Fibroblast of lung (primary cell): ENCODE data around the gene CNIH1. TPM values are rescaled to one million over a fixed set of nuclear protein-coding genes. Genes with fewer than 3 reads are reported as not detected.

Experiments used
- DNase-seq, 2 donors: peaks; one replicate each; pipeline versions ENCODE4 v3.0.0 to v3.0.0-alpha.2; 2010; ENCODE audit warnings: low read depth in 2 of 2
- H2AFZ ChIP-seq: 2 replicates; pipeline ENCODE4 v1.5.1; 2012; ENCODE audit warnings: low read length, control low read depth, inconsistent platforms
- H3K27ac ChIP-seq: 2 replicates; pipeline ENCODE4 v1.5.1; 2011; ENCODE audit warnings: low read length, control low read depth; ENCODE audit not compliant: insufficient read depth
- H3K27me3 ChIP-seq: 2 replicates; pipeline ENCODE4 v1.5.1; 2011; ENCODE audit warnings: mild to moderate bottlenecking, low read length; ENCODE audit not compliant: control insufficient read depth, insufficient read depth
- H3K36me3 ChIP-seq: 2 replicates; pipeline ENCODE4 v1.5.1; 2011; ENCODE audit warnings: low read length; ENCODE audit not compliant: control insufficient read depth, insufficient read depth
- H3K4me1 ChIP-seq: 2 replicates; pipeline ENCODE4 v1.5.1; 2011; ENCODE audit warnings: low read length; ENCODE audit not compliant: control insufficient read depth, insufficient read depth; ENCODE audit errors: extremely low read depth
- H3K4me2 ChIP-seq: 2 replicates; pipeline ENCODE4 v1.5.1; 2011; ENCODE audit warnings: low read length, control low read depth; ENCODE audit not compliant: insufficient read depth; ENCODE audit errors: extremely low read depth
- H3K4me3 ChIP-seq, 4 experiments: fragments of 200-600 bp in 1 of 4; sonication (generic) in 1 of 4; replicated peaks in 1 of 4; 2 replicates each; pipeline ENCODE4 v1.5.1; 2011 to 2016; ENCODE audit warnings: low read length in 4 of 4, low read depth in 3 of 4, mild to moderate bottlenecking in 3 of 4, control low read depth in 2 of 4, inconsistent platforms in 1 of 4, mixed read lengths in 1 of 4; ENCODE audit not compliant: insufficient read depth in 1 of 4; ENCODE audit errors: control extremely low read depth in 1 of 4
- H3K79me2 ChIP-seq: 2 replicates; pipeline ENCODE4 v1.5.1; 2012; ENCODE audit warnings: mild to moderate bottlenecking, low read length, inconsistent platforms; ENCODE audit not compliant: control insufficient read depth, insufficient read depth
- H3K9ac ChIP-seq: 2 replicates; pipeline ENCODE4 v1.5.1; 2011; ENCODE audit warnings: mild to moderate bottlenecking, low read length, control low read depth; ENCODE audit not compliant: insufficient read depth
- H3K9me3 ChIP-seq: 2 replicates; pipeline ENCODE4 v1.5.1; 2012; ENCODE audit warnings: low read depth, low read length; ENCODE audit not compliant: control insufficient read depth, insufficient read depth
- H4K20me1 ChIP-seq: 2 replicates; pipeline ENCODE4 v1.5.1; 2011; ENCODE audit warnings: low read length; ENCODE audit not compliant: control insufficient read depth, insufficient read depth; ENCODE audit errors: extremely low read depth
- CTCF ChIP-seq, 2 donors: IDR thresholded peaks in 1 of 2; conservative IDR thresholded peaks in 1 of 2; 1 replicate in 1 of 2; 2 replicates in 1 of 2; pipeline ENCODE4 v1.5.1; 2011 to 2012; ENCODE audit warnings: low read length in 2 of 2, control low read depth in 1 of 2, inconsistent platforms in 1 of 2, low read depth in 1 of 2, mild to moderate bottlenecking in 1 of 2
- EZH2 ChIP-seq: IDR thresholded peaks from 2 replicates; pipeline ENCODE4 v1.5.1; 2012; ENCODE audit warnings: low read length, control low read depth, mild to moderate bottlenecking; ENCODE audit errors: missing control alignments
- polyA plus RNA-seq, 2 donors: library from polyadenylated mRNA; depleted of rRNA in 1 of 2; stranded (reverse) in 1 of 2; unstranded in 1 of 2; fragments of >200 nt; gene quantifications; 2 replicates each; pipeline ENCODE4 v1.2.1, GENCODE V29; 2011 to 2012; ENCODE audit warnings: missing spikeins in 1 of 2
- total RNA-seq: library from RNA; depleted of rRNA; stranded (reverse); fragments of >200 nt; gene quantifications from 2 replicates; pipeline ENCODE4 v1.2.1, GENCODE V29; 2014

CNIH1 gene
- total and polyA plus RNA-seq, 2 donors (not counting 1 experiment from before 2014, with no cell fraction given) = 109 to 301 TPM

- Histone ChIP-seq H3K27ac (no peak overlapping the region), H3K79me2 (no peaks in the 10 kb centered on the region), H3K4me2 (no peak overlapping the region), H3K27me3 (no peaks in the 10 kb centered on the region), H3K4me1 (peaks cover 5% of the 10 kb centered on the region), H3K36me3 (no peaks in the 10 kb centered on the region), H3K9me3 (no peaks in the 10 kb centered on the region), H3K4me3 (no peak overlapping the region), H3K9ac (no peak overlapping the region), H2AFZ (no peak overlapping the region), H4K20me1 (no peaks in the 10 kb centered on the region)
- no peak for DNase-seq
- TF ChIP-seq CTCF (conservative IDR thresholded peaks at IDR 0.05 in 1 of 2, IDR thresholded peaks at IDR 0.05 in 1 of 2; ENCODE audit: low read depth in 1 of 2, low read length in 2 of 2) (no peak), EZH2 (no peak)
Measured at GRCh38 chr14:54453252-54453651, 12.1 kb upstream of the CNIH1 start.

- Histone ChIP-seq H3K4me1 (peaks cover 5% of the 10 kb centered on the region), H3K4me2 (no peak overlapping the region), H3K9me3 (no peaks in the 10 kb centered on the region), H3K9ac (no peak overlapping the region), H4K20me1 (no peaks in the 10 kb centered on the region), H3K27me3 (no peaks in the 10 kb centered on the region), H2AFZ (no peak overlapping the region), H3K36me3 (no peaks in the 10 kb centered on the region), H3K79me2 (no peaks in the 10 kb centered on the region), H3K4me3 (no peak overlapping the region), H3K27ac (no peak overlapping the region)
- DNase-seq = no peak
- no peak for TF ChIP-seq EZH2
- no peak for TF ChIP-seq CTCF (conservative IDR thresholded peaks at IDR 0.05 in 1 of 2, IDR thresholded peaks at IDR 0.05 in 1 of 2; ENCODE audit: low read depth in 1 of 2, low read length in 2 of 2)
Measured at GRCh38 chr14:54451961-54452360, 10.8 kb upstream of the CNIH1 start.

- Histone ChIP-seq H2AFZ (no peak overlapping the region), H3K27ac (no peak overlapping the region), H3K4me1 (peaks cover 9% of the 10 kb centered on the region), H4K20me1 (no peaks in the 10 kb centered on the region), H3K27me3 (no peaks in the 10 kb centered on the region), H3K36me3 (no peaks in the 10 kb centered on the region), H3K4me3 (no peak overlapping the region), H3K4me2 (no peak overlapping the region), H3K79me2 (no peaks in the 10 kb centered on the region), H3K9me3 (no peaks in the 10 kb centered on the region), H3K9ac (no peak overlapping the region)
- TF ChIP-seq EZH2 (no peak), CTCF (conservative IDR thresholded peaks at IDR 0.05 in 1 of 2, IDR thresholded peaks at IDR 0.05 in 1 of 2; ENCODE audit: low read depth in 1 of 2, low read length in 2 of 2) (no peak)
- no peak for DNase-seq
Measured at GRCh38 chr14:54451121-54451601, 10.0 kb upstream of the CNIH1 start.
